Fibroblast of skin of left quadriceps (primary cell): Measurements from ENCODE around the gene ACAD9.
"Not testable (repeated sequence)": the region's sequence is repeated elsewhere in the genome, so short reads cannot be mapped to it uniquely, and the experiment has no call there.

Source experiments
- DNase-seq, 2 experiments: peaks; one replicate each; pipeline ENCODE4 v3.0.0-alpha.2; 2013; ENCODE audit warnings: low read depth in 2 of 2

Gene ACAD9

GRCh38 chr3:128895843-128896697 lies 16.6 kb downstream of the ACAD9 start:
- no peak for DNase-seq

DNA sequence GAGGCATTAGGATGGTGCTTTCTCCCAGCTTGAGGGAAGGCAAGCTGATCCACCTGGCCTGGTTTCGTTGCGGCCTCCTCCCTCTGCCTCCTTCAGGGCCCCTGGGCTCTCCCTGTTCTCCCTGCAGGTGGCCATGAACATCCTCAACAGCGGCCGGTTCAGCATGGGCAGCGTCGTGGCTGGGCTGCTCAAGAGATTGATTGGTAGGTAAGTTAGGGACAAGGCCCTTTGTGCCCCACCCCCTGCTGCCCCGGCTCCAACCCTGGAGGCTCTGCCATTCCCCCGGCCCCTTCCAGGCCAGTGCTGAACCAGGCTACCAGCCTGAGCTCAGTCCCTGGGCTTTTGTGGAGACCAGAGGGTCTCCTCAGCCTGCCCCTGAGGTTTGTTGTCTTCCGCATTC lies 23.0 kb downstream of the ACAD9 start:
- DNase-seq = no peak

GRCh38 chr3:128903501-128903900 lies 24.1 kb downstream of the ACAD9 start:
- DNase-seq = no peak

- DNase-seq = no peak
Measured at GRCh38 chr3:128906031-128906803, 26.8 kb downstream of the ACAD9 start.

- no peak for DNase-seq
Measured at GRCh38 chr3:128906804-128907525, 27.5 kb downstream of the ACAD9 start.

- no peak for DNase-seq
Measured at GRCh38 chr3:128907706-128908445, 28.5 kb downstream of the ACAD9 start.

DNA sequence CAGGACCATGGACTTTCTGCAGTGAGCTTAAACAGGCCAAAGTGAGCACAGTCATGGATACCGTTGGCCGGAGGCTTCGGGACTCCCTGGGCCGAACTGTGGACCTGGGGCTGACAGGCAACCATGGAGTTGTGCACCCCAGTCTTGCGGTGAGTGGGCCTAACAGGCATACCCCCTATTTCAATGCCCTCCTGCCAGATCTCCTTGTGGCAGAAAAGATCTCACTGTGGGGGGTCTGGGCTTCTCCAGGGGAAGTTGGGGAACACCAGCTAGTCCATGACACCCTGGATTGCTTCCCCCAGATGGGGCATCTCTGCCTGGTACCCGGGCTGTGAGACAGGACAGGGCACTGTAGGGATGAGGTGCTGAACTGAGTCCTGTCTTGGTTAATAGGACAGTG lies 29.5 kb downstream of the ACAD9 start:
- no peak for DNase-seq

DNA sequence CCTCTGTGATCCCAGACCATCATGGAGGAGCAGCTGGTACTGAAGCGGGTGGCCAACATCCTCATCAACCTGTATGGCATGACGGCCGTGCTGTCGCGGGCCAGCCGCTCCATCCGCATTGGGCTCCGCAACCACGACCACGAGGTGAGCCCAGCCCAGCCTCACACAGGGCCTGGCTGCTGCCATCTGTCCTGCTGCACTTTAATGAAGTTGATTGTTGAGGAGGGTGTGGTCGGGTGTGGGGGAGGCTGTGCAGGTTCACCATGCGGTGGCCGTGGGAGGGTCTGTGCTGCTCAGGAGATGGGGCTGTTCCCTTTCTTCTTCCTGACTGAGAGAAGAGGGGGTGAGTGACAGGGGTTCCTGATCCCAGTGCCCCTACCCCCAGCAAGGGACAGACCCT lies 30.6 kb downstream of the ACAD9 start:
- DNase-seq = no peak

DNA sequence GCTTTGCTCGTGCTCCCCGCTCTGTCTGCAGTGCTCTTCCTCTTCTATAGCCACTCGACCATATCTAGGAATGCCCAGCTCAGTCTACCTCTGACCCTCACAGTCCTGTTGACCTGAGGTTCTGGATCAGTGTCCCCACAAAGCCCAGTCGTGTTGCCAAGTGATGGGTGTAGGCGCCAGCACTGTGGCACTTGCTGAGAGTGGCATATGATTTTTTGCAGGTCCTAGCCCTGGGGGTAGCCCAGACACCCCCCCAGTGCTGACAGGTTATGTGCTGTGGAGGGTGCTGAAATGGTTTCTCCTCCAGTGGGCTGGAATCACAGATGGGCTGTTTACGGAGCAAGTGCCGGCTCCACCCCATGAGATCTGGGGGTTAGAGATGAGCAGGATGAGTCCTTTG lies 32.5 kb downstream of the ACAD9 start:
- no peak for DNase-seq

DNA sequence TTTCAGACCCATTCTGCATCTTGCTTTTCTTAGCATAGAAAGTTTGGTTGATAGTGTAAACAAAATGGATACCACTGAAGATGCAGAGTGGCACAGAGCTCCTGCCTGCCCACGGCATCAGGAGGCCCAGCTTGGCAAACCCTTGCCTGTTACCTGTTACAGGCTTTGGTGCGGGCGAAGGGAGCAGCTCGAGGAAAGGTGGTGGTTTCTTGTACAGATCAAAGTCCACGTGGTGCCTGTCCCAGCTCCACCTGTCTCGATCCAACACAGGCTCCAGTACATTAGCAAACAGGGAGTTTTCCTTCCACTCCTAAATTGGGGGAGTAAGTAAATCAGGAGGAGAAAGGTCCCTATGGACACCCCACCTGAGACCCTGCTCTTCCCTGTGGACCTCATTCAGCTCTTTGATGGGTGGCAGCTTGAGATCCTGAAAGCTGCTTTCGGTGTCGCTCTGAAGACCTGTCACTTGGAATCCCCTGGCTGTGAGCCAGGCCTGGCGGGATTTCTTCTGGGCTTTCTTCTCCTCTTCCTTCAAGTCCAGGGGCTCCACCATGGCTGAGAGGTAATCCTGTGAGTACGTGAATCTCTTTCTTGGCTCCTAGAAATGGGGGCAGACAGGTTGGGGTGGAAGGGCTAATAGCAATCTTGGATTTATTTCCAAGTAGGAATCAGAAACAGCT lies 35.7 kb downstream of the ACAD9 start:
- DNase-seq = no peak

GRCh38 chr3:128917291-128917690 lies 37.9 kb downstream of the ACAD9 start:
- DNase-seq = no peak

DNA sequence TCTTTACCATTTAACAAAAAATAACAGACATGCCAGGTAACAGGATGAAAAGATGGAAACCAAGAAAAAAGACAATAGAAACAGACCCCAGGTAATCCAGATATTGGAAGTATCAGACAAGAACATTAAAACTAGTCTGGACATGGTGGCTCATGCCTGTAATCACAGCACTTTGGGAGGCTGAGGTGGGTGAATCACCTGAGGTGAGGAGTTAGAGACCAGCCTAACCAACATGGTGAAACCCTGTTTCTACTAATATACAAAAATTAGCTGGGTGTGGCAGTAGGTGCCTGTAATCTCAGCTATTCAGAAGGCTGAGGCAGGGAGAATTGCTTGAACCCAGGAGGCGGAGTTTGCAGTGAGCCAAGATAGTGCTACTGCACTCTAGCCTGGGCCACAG lies 40.6 kb downstream of the ACAD9 start:
- no peak for DNase-seq

GRCh38 chr3:128922804-128923459 lies 43.5 kb downstream of the ACAD9 start:
- DNase-seq = no peak

DNA sequence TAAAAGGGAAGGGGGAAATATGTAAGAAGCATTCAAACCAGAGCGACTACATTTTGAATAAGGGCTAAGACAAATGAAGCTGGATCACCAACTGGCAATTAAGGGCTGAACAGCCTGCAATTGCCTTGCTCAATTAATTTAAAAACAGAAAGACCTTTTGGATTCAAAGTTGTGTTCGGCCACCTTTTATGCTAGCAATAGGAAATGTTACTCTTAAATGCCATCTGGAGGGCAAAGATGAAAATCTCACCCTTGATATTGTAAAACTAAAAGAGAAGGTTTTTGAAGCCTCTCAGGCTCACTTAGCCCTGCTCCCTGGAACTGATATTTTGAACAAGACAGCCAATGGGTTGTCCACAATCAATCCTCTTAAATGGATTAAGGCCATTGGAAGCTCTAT lies 44.2 kb downstream of the ACAD9 start:
- DNase-seq = no peak

GRCh38 chr3:128923986-128924385 lies 44.6 kb downstream of the ACAD9 start:
- not testable (repeated sequence) for DNase-seq

GRCh38 chr3:128929364-128929763 lies 49.9 kb downstream of the ACAD9 start:
- no peak for DNase-seq

DNA sequence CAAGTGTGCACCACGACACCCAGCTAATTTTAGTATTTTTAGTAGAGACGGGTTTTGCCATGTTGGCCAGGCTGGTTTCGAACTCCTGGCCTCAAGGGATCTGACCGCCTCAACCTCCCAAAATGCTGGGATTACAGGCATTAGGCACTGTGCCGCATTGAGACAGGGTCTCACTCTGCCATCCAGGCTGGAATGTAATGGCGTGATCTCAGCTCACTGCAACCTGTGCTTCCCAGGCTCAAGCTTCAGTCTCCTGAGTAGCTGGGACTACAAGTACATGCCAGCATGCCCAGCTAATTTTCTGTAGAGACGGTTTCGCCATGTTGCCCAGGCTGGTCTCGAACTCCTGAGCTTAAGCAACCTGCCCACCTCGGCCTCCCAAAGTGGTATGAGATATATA lies 51.6 kb downstream of the ACAD9 start:
- DNase-seq = no peak

GRCh38 chr3:128932516-128933212 lies 53.2 kb downstream of the ACAD9 start:
- no peak for DNase-seq

- no peak for DNase-seq
Measured at GRCh38 chr3:128933213-128933921, 53.9 kb downstream of the ACAD9 start.
